Fibroblast of skin of left biceps (primary cell): ENCODE data around the gene GJC3.
"Not testable (repeated sequence)": the region's sequence is repeated elsewhere in the genome, so short reads cannot be mapped to it uniquely, and the experiment has no call there.

Experiments
- DNase-seq, 2 experiments: peaks; one replicate each; pipeline ENCODE4 v3.0.0-alpha.2; 2013; ENCODE audit warnings: low read depth in 2 of 2

The GJC3 gene

DNA sequence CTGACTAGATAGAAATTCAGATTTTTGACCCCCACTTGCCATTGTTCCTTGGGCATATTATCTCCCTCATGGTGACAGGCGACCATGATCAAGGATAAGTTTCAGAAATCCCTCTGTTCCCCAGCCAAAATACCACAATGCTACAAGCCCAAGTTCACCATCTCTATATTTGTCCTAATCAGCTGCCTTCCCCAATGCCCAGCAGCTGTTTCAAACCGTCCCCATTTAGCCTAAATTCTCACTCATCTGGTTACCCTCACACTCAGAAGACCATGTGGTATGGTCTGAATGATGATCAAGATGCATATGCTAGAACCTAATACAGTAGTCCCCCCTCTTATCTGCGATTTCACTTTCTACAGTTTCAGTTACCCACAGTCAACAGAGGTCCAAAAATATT lies 956 bp upstream of the GJC3 start:
- DNase-seq, result no peak

DNA sequence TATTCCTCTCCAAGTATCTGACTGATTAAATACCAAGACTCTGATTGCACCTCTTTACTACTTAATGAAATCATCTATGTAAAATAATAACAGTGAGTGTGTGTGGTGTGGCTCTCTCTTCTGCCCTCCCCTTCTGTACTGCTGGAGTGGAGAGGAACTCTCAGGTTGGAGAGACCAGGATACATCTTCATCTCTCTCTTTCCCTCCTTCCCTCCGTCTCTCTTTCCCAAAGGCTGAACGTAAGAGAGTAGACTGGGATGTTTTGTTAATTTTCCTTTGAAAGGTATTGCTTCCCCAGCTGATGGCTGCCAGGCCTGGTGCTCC lies 272 bp upstream of the GJC3 start:
- DNase-seq, result no peak

DNA sequence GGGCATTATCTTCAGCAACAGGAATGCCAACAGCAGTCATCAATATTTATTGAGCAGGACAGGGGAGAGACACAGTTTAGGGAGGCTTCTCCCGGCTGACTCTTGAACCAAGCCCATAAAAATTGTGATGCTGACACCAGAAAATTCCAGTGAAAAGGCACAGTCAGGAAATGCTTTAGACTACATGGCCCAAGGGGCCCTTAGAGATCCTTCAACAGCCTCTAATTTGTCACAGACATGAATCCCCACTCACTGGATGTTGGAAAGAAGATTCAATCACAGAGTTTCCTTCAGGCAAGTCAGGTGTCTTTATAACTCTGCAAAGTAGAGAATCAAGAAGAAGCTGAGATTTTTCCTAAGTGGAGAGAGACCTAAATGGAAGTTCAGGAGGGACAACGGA lies 1.2 kb downstream of the GJC3 start:
- no peak for DNase-seq

DNA sequence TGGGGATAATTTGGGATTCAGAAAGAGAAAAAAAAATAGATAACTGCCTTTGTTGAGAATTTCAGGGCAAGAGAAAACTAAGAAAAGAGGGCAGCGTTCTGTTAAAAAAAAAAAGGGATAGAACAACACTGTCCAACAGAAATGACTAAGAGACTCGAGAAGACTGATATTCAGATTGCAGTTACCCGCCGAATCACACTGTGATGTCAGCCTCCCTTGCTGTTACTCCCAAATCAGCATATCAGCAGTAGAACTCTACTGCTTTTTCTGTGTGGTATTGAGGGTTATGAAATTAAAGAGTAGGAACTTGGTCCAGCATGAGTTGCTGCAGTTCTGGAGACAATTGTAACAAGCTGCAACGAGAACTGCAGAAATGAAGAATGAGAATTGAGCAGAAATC lies 1.9 kb downstream of the GJC3 start:
- DNase-seq, result no peak

DNA sequence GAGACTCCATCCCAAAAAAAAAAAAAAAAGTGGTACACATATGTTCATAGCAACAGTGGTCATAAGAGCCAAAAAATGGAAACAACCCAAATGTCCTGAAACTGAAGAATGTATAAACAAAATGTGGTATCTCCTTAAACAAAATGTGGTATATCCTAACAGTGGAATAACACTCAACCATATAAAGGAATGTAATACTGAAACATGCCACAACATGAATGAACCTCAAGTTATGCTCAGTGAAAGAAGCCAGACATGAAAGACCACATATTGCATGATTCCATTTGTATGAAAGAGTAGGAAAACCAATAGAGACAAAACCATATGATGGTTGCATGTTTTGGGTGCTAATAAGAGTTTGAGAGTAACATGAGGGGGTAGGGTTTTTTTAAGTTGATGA lies 3.1 kb downstream of the GJC3 start:
- DNase-seq, result no peak

DNA sequence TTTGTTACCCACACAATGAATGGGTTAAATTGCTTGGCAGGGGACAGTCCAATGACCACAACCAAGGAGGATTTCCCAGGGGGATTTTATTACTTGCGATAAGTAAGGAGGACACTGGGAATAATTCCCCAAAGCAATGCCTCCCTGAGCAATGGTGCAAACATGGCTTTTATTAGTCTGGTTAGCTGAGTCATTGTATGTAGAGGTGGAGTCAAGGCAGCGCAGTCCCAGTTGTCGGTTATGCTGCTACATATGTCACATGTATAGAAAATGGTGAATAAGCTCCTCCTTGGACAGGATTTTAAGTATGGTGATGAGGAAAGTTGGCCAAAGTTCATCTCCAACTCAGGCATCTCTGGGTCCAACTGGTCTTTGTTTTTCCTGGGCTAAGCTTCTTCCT lies 6.2 kb downstream of the GJC3 start:
- DNase-seq, result no peak

DNA sequence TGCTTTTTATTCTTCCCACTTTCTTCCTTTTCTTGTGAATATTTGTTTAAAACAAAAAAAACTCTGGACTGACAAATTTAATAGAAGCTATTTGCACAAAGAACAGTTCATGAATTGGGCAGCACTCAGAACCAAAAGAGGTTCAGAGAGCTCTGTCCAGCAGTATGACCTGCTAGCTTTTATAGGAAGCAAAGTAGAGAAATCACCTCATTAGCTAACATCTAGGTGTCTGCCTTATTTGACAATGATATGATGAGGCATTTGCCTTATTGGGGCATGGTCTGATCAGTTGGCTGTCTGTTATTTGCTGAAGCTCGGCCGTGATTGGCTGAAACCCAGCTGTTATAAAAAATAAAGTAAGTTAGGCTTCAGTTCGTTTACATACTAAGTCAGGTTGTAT lies 9.3 kb downstream of the GJC3 start:
- no peak for DNase-seq

DNA sequence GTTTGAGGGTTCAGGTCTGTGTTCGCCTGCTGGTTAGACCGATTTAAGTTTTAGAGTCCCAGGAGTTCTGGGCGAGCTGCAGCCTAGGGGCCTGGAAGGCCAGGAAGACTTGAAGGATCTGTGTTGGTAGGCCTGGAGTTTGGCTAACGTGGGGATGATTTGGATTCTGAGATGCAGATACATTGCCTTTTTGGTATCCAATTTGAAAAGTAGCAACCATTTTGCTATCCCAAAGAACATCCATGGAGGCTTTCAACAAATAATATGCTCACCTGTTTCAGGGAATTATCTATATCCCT lies 9.7 kb downstream of the GJC3 start:
- no peak for DNase-seq

DNA sequence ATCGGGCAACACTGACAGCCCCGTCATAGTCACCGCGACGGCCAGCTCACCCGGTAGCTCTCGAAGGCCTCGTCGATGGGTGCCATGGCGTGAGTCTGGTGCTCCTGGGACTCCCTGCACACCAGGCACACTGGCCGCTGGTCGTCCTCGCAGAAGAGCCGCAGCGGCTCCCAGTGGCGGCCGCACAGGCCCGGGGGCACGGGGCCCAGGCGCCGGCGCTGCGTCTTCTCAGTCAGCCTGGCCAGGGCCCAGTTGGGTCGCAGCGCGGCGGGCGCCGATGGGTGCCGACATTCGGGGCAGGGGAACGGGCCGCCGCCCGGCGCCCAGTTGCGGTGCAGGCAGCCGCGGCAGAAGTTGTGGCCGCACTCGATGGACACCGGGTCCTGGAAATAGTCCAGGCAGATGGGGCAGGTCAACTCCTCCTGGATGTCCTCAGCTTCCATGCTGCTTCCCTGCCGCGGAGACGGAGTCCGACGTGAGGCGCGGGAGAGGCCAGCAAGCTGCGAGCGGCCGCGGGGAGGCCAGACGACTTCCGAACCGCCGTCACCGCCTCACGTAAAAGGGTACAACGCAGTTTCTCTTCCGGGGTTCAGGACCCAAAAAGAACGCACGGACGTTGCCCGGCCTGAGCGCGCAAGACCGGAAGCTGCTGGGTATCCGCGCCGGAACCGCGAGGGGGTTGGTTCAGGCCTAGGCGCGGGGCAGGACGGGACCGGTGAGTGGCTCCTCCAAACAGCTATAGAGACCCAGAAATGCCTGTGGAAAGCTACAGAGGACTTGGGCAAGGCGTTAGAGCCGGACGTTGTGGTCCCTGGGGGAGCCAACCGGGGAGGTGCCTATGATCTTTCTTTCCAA lies 10.2 kb downstream of the GJC3 start, which contains the start of gene TRIM4:
TRIM4 (minus strand) TSS at position 572 of the 855 bp plus-strand sequence; CDS start at position 443, 129 bp downstream.
- DNase-seq, result peak; percentile 71 to 74

DNA sequence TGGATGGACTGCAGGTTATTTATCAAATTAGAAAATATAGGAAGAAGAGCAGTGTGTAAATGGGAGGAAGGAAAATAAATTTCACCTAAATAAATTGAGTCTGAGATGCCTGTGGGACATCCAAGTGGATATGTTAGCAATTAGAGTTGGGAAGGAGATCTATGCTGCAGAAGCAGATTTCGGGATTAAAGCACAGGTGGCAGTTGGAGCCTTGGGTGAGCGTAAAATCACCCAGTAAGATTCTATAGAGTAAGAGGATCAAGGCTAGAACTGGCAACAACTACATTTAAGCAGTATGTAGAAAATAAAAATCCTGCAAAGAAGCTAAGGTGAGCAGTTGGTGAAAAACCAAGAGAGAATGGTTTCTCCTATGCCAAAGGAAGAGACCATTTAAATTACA lies 18.4 kb downstream of the GJC3 start:
- DNase-seq, result no peak

DNA sequence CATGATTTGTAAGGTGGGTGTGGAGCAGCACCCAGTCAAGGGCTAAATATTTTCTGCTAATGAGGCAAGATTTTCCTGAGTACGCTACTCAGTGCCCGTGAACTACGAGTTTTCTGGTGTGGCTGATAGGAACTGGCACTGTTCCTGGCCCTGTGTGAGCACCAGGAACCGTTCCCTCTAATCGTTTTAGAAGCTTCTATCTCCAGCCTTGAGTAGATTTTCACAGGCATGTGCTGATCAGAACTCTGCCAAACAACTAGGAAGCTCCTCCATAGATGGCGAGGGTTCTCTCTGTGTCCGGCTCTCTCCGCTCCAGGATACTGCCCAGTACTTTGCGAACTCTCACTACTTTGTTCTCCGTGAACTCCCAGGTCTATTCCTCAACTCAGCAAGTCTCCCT lies 27.8 kb downstream of the GJC3 start:
- no peak for DNase-seq

DNA sequence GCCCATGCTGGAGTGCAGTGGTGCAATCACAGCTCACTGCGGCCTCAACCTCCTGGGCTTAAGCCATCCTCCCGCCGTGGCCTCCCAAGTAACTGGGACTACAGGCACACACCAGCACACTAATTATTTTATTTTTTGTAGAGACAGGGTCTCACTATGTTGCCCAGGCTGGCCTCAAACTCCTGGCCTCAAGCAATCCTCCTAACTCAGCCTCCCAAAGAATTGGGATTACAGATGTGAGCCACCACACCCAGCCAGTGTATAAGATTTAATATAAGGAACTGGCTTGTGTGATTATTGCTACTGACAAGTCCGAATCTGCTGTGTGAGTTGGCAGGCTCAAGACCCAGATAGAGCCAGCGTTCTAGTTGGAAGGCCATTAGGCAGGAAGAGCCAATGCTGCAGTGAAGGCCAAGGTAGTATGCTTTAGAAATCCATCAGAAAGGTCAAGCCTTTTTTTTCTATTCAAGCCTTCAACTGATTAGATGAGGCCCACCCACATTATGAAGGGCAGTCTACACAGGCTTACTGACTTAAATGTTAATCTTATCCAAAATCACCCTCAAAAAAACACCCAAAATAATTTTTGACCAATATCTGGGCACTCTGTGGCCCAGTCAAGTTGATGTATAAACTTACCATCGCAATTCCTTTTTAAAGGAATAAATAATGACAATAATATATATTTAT lies 29.4 kb downstream of the GJC3 start:
- no peak for DNase-seq

DNA sequence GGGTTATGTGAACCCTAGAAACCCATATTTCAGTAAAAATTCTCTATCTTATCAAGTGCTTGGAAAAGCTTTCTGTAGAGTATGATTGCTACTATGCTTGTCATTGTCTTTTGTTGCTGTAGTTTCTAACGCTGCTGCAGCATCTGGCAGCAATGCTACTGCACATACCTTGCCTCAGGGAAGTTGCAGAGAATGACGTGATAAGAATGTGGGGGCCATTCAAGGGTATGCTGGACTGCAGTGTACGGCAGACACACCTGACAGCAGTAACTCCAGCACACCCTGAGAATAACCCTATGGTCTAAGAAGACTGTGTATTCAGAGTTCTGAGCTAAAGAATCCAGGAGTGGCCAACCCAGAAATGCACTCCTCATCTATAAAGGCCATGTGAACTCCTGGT lies 30.6 kb downstream of the GJC3 start:
- no peak for DNase-seq

DNA sequence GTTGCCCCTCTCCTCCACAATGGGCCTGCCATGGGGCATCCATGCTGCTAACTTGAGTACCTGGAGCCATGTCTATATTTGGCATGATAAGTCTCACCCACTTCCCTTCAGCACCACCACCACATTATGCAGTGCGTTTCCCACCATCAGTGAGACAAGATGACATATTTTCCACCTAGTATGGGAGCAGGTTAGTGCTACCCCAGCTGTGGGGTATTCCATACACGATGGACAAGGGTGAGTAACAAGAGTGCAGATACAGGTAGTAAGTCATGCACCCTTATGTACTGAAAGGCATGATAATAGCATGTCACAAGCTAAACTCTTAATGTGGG lies 31.4 kb downstream of the GJC3 start:
- no peak for DNase-seq

DNA sequence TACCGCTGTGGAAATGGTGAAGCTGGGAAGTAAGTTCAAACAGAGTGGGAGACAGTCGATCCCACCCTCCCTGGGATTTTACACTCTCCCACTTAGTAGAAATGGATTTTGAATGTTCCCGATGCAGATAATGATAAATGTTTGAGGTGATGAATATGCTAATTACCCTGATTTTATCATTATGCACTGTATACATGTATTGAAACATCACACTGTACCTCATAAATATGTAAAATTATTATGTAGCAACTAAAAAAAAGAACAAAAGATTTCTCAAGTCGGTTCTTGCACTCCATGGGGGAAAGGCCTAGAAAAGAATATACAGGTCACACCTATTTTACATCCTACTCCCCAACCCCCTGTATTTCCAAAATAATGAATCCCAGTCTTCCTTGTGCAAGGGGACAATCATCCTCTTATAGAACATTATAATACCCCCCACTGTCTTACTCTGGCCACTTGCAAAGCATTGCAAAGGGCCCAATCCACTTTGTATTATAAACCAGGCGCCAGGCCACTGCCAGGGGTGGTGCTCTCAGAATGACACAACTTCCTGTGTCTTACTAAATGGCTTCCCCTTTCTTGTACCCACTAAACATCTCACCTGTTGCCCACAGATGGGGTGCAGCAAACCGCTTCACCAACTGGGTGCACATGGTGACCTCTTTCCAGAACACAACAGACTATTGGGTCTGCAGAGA lies 31.9 kb downstream of the GJC3 start:
- no peak for DNase-seq

DNA sequence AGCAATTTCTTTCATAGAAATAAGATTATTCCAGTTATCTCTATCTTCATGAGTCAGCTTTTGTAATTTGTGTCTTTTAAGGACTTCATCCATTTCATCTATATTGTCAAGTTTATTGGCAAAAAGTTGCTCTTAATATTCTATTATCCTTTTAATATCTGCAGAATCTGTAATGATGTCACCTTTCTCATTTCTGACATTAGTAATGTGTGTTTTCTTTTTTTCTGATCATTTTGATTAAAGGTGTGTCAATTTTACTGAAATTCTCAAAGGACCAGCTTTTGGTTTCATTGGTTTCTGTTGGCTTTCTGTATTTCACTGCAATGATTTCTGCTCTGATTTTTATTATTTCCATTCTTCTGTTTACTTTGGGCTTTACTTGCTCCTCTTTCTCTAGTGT lies 34.7 kb downstream of the GJC3 start:
- DNase-seq, result no peak

DNA sequence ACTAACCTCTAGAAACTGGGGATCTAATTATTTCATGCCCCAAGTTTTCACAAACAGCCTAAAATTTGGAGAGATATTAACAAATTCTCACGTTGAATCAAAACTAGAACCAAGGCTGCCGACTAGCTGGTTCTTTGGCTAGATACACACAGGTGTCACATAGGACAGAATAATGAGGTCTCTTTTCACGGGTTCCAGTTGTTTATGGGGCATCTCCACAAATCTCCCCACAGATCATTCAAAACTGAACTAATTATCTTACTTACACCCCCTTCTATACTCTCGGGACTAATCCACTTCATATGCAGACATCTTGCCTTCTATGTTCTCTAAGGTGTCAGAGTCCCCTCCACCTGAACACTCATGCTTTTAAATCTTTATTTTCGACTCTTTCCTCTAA lies 36.1 kb downstream of the GJC3 start:
- DNase-seq, result no peak

DNA sequence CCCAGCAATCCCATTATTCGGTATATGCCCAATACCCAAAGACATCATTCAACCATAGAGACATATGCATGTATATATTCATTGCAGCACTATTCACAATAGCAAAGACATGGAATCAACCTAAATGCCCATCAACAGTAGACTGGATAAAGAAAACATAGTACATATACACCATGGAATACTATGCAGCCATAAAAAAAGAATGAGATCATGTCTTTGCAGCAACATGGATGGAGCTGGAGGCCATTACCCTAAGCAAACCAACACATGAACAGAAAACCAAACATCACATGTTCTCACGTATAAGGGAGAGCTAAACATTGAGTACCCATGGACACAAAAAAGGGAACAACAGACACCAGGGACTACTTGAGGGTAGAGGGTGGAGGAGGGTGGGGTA lies 39.1 kb downstream of the GJC3 start:
- not testable (repeated sequence) for DNase-seq

DNA sequence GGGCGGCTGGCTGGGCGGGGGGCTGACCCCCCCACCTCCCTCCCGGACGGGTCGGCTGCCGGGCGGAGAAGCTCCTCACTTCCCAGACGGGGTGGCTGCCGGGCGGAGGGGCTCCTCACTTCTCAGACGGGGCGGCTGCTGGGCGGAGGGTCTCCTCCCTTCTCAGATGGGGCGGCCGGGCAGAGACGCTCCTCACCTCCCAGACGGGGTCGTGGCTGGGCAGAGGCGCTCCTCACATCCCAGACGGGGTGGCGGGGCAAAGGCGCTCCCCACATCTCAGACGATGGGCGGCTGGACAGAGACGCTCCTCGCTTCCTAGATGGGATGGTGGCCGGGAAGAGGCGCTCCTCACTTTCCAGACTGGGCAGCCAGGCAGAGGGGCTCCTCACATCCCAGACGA lies 41.1 kb downstream of the GJC3 start:
- DNase-seq, result not testable (repeated sequence)

DNA sequence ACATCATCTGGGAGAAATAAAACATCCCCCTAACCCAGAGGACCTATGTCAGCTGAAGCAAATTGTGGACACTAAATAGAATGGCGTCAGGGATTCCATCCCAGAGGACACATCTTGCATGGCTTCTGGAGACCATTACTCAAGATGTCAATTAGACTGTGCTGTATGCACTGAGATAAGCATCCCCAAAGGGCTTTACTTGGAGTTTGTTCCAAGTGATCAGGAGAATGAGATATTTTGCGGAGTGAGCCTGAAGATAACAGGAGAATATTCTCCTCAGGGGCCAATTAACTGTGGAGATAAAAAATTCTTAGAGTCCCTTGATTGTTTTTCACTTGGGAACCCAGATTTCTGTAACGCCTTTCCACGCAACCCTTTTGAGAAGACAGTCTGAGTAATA lies 48.0 kb downstream of the GJC3 start:
- no peak for DNase-seq

DNA sequence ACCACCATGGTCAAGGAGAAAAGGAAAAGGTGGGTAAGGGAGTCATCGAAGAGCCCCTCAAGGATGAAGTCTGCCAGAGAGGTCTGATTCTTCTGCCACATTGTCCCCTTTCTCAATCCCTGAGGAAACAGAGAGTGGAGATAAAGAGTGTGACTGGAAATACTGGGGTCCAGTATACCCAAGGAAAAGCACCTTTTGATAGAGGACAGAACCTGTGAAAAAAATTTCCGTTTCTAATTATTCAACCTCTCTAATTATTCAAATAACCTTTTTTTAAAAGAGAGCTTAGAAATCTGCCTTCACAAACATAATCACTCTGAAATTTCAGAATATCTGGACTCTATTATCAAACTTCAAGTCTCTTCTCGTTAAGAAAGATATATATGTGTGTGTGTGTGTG lies 52.5 kb downstream of the GJC3 start, which contains the start of gene OR2AE1:
OR2AE1 (minus strand) TSS at position 101 of the 400 bp plus-strand sequence; CDS start at position 101, 0 bp downstream.
- DNase-seq, result no peak

DNA sequence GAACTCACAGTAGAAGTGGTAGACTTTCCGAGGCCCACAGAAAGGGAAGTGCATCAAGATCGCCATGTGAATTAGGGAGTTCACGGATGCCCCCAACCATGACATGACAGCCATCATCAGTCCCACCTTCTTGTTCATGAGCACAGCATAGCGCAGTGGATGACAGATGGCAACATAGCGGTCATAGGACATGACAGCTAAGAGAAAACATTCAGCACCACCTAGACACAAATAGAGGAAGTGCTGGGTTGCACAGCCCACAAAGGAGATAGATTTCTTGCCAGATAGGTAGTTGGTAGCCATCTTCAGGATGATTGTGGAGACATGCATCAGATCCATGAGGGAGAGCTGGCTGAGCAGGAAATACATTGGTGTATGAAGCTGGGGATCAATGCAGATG lies 52.9 kb downstream of the GJC3 start:
- no peak for DNase-seq
